CD4-positive, alpha-beta T cell treated with Interleukin-4 for 4 hours (primary cell): ENCODE measurements around the gene AFAP1.
A peak's percentile ranks its signal among the peaks of the same experiment; 100 is the strongest.
"Not testable (repeated sequence)": the region's sequence is repeated elsewhere in the genome, so short reads cannot be mapped to it uniquely, and the experiment has no call there.

Experiments used
- DNase-seq: peaks from one replicate; pipeline ENCODE4 v3.0.0-alpha.2; 2020

The AFAP1 gene

DNA sequence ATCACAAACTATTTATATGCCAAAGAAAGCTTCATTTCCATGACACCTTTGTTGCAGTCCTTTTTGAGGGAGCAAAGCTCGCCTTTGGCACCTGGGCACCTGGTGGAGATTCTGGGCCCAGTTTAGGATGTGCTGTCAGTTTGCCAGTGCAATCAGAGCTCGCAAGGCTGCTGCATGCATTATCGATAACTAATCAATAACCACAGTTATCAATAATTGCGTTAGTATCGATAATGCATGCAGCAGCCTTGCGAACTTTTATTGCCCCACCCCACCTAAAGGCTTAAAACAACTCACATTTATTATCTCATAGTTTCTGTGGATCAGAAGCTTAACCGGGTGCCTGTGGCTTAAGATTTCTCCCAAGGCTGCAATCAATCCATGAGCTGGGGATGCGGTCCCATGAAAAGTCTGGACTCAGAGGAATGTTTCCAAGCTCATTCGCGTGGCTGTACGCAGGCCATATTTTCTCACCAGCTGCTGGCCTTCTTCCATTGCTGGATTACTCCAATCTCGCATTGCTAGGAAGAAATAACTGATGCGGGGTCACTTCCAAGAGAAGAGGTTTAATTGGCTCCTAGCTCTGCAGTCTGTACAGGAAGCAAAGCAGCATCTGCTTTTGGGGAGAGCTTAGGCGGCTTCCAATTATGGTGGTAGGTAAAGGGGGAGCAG lies 6.2 kb upstream of the AFAP1 start:
- DNase-seq, result no peak

DNA sequence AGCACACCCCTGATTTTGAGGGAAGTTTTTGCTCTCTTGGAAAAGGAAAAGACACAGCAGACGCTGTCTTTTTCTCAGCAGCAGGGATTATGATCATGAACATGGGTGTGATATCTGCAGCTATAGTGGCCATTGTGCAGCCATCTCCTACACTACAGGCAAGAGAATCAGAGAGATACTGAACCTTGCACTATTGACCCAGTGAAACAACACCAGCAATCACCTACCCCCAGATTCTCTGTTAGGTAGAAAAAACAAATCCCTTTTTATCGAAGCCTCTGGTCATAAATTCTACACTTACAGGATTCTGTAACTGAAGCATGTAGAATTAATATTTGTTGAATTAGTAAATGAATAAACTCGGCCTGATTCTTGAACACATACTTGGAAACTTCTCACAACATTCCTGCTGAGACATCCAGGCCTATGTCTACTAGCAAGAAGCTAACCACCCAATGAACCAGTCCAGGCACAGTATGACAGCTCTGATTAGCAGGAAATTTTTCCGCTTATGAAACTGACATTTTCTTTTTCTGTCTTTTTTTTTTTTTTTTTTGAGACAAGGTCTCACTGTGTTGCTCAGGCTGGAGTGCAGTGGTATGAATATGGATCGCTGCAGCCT lies 5.0 kb upstream of the AFAP1 start:
- no peak for DNase-seq

DNA sequence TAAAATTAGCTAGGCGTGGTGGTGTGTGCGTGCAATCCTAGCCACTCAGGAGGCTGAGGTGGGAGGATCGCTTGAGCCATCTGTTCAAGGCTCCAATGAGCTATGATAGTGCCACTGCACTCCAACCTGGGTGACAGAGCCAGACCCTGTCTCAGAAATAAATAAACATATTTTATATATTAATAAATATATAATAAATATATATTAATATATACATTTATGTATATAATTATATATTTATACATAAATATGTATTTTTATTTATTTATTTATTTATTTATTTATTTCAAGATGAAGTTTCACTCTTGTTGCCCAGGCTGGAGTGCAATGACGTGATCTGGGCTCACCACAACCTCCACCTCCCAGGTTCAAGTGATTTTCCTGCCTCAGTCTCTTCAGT lies 4.0 kb upstream of the AFAP1 start:
- DNase-seq, result not testable (repeated sequence)

DNA sequence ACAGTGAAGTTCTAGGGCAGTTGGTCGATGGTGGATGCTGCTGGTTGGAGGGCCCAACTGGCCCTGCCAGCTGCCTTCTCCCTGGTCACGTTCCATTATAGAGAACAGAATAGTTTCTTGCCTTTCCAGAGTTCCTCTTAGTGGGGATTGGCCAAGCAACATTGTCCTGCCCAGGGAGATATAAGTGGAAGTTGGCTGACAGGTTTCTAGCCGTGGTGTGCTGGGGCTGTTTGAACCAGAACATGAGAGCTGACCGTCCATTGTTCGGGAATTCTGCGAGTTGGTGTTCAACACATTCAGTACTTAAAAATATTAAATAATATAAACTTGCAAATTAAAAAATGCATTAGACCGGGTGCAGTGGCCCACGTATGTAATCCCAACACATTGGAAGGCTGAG lies 3.5 kb upstream of the AFAP1 start:
- DNase-seq, result no peak

DNA sequence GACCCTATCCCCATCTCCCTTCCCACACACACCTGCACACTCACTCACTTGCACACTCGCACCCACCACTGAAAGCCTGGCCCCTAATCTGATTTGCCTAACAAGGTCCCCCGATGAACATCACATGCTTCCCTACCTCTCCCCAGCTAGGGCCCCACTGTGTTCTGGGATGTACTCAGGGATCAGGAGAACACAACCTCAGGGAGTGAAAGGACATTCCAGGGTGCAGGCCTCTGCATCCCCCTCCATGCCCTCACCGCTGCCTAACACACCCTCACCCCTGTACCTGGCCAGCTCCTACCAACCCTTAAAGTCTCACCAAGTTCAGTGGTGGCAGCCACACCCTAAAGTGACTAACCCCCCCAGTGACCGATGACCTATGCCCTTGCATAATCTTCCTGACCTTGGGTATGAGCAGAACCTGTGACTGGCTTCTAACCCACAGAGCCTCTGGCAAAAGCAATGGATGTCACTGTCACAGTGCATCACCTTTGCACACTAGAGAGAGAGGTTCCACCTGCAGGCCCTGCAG lies 2.4 kb upstream of the AFAP1 start:
- no peak for DNase-seq

DNA sequence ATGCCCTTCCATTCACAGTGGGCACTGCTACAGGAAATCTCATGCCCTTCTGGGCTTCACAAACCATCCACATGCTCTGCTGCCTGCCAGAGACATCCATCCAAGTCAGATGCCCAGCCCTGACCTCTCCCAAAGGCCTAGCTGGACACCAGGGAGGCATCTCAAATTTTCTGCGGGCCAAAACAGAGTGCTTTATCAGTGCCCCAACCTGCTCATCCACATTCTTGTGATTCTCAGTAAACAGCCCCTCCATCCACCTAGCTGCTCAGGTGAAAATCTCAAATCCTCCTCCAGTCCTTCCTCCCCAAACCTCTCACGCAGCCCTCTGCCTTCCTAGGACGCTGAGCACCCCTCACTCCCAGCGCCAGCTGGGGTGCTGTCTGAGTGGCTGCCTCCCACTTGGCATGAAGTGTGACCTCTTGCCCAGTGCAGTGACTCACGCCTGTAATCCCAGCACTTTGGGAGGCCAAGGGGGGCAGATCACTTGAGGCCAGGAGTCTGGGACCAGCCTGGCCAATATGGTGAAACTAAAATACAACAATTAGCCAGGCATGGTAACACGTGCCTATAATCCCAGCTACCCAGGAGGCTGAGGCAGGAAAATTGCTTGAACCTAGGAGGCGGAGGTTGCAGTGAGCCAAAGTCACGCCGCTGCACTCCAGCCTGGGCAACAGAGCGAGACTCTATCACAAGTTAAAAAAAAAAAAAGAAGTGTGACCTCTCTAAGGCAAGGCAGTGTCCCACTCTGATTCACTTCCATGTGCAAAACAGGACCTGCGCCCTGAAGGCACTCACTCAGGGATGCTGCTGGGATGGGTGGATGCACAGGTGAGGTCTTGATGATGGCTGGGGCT lies 1.7 kb upstream of the AFAP1 start:
- DNase-seq, result no peak

DNA sequence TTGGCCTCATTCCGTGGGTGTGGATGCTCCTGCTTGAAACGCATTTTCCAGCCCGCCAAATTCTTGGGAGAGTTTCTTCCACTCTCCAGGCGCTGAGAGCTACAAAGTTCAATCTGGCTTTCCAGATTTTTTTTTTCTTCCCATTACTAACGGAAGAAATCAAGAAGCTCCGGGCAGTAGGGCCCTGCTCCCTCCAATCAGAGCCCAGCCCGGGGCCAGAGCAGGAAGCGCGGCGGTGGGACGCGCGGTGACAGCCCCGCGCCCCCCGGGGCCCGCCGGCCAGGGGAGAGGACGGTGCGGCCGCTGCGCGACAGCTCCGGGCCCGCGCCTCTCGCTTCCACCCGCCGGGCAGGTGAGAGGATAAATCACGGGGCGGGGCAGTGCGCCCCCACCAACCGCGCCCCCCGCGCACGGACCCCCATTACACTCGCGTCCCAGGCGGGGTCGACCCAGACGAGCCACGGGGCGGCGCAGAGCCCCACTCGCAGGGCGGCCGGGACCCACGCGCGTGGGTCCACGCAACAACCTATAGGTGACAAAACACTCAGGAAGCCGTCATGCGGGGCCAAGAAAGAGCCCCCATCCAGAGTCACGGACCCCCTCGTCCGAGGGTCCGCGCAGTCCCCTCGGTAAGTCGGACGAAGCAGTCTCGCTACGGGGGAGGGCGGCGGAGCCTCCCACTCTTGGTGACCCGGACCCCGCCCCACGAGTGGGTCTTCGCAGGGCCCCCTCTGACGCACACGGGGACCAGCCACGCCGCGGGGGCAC lies 868 bp downstream of the AFAP1 start:
- DNase-seq, result peak; percentile 19

DNA sequence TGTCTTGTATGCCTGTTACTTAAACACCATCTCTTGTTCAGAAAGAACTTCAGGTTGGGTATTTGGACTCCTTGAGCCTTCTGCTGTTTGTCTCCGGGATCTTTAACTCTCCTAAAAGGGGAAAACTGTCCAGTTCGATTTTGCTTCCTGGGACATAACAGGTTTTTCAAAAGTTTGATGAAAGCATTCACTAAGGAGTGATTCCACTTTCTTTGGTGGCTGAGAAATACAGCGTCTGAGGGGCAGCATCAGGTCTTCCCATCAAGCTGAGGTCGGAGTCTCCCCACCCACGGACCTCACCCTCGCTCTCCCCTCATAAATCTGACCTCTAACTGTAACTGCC lies 1.4 kb downstream of the AFAP1 start:
- DNase-seq, result no peak

DNA sequence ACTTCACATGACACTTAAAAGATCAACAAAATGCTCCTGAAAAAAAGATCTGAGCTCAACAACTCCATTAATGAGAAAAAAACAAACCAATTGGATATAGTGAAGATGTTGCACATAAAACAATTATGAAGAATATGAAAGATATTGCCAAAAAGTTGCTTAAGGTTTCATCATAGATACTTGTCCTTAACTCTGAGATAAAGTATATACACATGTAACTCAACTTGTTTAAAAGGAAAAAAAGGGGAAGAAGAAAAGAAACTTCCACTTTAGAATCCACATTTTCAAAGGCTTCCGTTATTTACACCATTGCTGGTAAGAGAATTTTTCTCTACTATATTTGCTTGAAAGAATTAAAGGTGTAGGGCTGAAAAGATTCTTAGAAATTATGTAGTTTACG lies 2.7 kb downstream of the AFAP1 start:
- no peak for DNase-seq

DNA sequence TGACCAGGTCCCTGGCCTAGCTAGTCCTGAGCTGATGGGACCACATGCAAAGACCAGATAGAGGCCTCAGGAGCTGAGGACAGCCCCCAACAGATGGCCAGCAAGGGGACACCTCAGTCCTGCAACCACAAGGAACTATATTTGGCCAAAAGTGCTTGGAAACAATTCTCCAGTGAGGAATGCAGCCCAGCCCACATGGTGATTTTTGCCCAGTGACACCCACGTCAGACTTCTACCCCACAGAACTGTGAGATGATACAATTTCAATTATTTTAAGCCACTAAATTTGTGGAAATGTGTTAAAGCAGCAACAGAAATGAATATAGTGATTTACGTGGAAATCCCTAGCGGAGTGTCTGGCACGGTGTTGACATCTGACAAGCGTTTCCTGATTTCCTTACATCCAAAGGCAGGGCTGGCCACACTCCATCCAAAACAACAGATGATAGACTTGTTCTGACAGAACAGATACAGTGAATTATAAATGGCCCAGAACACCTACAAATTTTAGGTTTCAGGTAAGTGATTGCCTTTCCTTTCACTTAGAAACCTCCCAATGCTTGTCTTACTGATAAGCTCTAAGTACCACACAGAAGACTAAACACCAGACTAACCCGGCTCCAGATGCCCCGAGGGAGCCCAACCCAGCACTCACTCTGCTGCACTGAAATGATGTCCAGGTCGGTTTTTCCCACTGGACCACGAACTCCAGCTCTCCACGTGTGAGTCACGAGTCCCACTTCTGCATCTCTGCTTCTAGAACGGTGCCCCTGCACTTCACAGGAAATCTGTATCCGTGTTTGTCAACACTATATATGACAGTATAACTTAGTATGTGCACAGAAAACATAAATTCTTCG lies 5.8 kb downstream of the AFAP1 start:
- DNase-seq, result no peak

DNA sequence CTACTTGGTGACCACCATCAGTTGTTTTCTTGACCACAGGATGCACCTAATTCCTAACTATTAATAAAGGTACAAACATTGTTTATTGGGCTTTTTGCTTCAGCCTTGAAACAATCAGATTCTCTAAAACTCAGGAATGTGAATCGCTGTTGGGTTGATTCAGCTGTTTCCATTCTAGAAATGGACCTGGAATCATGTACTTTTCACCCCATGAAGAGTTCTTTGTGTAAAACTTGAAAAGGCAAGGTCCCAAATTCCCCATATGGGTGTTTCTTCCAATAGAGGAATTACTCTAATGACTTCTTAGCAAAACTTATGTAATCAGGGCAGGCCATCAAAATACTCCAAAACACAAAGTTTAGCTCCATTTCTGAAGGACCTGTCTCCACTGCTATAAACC lies 7.4 kb downstream of the AFAP1 start:
- DNase-seq, result no peak

DNA sequence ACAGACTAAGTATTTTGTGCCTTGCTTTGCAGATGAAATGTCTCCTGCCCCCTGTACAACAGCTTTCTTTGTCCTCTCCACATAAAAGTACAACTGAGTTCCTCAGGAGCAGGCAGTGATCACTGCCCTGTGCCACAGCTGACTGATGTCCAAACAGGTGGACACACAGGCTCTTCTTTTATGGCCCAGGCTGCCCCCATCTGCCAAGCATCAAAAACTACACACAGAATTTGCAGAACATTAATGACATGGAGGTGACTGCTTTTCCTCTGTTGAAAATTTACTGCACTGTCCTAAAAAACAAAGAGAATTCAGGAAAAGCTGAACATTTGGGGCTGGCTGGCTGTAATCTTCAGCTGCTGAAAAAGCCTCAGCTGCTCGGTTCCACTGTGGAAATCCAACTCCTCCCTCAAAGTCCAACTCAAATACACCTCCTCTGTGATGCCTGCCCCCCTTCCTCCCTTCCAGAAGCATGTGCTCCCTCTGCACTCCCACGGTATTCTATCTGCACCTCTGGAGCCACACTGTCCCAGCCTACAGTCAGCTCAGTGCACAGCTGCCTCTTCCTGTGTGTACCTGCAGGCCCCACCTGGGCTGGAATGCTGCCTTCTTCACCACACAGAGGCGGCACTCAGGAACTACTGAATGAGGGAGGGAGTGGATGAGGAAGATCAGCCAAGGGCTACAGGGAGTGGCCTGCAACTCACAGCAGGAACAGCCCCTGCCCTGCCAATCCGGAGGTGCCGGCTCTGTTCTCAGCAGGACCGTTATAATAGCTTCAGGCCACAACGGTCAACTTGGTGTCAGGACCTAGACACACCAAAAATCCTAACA lies 10.3 kb downstream of the AFAP1 start:
- DNase-seq, result no peak

DNA sequence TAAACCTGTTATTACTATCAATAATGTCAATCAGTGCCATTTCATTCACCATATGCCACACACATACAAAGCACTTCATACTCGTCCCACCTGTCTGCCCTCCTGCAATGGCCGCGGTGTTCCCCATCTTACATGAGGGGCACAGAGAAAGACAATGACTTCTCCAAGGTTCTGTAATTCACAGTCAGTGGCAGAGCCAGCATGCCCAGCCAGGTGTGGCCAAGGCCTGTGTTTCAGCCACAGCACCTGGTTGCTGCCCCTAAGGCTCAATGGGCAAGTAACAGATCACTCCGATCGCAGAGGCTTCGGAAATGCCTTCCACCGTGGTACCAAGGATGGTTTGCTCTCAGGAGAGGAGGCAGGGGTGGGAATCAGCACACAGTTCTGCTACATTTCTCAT lies 10.9 kb downstream of the AFAP1 start:
- DNase-seq, result no peak

DNA sequence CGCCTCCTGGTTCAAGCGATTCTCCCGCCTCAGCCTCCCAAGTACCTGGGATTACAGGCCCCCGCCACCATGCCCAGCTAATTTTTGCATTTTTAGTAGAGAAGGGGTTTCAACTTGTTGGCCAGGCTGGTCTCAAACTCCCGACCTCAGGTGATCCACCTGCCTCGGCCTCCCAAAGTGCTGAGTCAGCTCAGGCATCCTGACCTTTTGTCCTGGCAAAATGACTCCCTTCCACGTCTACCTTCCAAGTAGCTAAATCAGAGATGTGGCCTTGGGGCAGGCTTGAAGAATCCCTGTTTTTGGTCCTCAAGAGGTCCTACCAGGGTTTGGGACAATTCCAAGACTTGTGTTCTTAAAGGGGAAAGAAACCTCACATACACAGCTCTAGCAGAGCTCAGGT lies 12.8 kb downstream of the AFAP1 start:
- DNase-seq, result no peak

DNA sequence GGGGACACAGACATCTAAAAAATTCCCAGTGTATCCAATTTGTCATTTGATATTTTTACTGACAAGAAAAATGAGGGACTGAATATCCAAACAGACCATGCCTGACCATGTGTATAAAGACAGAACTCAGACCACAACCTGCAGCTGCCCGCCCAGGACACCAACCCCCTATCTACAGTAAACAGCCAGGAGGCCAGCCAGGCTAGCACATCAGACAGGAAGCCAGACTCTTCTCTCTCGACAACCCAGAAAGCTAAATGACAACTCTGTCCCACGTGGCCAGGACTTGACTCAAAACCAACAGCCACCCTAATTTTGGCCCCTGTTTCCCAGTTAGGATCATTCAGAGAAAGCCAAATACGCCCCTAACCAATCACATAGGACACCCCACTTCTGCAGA lies 15.1 kb downstream of the AFAP1 start:
- DNase-seq, result no peak

DNA sequence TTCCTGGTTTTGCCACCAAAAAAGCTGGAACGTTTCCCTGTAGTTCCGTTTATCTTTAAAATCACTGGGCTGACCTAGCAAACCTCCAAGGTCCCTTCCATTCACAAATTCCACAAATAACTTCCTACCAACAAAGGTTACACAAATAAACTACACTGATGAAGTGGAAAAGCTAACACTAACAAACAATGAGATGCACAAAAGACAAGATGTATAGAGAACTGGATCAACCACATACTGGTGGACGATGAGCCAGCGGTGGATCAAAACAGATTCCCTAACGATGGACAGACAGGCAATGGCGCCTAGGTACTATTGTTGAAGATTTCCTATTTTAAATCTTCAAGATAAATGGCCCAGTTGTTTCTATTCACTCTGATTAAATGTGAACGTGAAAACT lies 15.5 kb downstream of the AFAP1 start:
- no peak for DNase-seq

DNA sequence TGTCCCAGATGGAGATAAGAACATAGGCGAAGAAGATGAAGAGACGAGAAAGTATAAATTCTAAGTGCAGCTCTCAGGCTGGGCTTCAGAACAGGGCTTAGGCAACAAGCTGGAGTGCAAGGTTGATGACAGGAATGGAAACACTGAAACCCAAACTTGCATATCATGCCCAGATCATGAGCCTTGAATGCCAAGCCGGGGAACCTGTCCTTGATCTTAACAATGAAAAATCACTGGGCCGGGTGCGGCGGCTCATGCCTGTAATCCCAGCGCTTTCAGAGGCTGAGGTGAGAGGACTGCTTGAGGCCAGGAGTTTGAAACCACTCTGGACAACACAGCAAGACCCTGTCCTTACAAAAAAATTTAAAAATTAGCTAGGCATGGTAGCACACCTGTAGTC lies 17.2 kb downstream of the AFAP1 start:
- no peak for DNase-seq

DNA sequence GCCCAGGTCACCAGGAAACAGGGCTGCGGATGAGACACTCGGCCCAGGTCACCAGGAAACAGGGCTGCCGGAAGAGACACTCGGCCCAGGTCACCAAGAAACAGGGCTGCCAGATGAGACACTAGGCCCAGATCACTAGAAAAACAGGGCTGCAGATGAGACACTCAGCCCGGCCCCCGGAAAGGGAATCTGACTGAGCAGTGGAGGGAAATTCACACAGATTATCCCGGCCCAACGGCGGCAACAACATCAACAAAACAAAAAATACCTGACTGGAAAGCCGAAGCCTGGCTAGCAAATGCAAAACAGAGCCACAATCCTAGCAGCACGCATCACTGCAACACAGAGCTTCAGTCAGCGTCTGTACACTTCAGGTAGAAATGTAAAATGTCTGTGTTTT lies 20.7 kb downstream of the AFAP1 start:
- no peak for DNase-seq

DNA sequence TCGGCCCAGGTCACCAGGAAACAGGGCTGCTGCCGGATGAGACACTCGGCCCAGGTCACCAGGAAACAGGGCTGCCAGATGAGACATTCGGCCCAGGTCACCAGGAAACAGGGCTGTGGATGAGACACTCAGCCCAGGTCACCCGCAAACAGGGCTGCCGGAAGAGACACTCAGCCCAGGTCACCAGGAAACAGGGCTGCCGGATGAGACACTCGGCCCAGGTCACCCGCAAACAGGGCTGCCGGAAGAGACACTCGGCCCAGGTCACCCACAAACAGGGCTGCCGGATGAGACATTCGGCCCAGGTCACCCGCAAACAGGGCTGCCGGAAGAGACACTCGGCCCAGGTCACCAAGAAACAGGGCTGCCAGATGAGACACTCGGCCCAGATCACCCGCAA lies 21.5 kb downstream of the AFAP1 start:
- not testable (repeated sequence) for DNase-seq

DNA sequence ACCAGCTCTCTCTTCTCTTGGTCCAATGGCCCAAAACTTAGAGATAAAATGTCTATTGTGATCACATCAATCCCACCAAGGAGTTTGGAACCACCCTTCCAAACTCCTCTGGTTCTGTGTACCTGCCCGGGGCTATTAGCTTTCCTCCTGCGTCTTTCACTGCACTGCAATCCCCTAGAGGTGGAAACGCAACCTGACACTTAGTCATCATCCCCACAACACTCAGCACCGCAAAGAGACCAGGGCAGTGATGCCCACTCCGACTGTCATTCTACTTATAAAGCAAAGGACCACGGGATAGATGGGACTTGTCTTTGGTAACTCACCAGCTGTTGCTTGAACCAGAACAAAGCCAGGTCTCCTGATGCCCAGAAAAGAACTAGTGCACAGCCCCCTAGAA lies 22.0 kb downstream of the AFAP1 start:
- no peak for DNase-seq

DNA sequence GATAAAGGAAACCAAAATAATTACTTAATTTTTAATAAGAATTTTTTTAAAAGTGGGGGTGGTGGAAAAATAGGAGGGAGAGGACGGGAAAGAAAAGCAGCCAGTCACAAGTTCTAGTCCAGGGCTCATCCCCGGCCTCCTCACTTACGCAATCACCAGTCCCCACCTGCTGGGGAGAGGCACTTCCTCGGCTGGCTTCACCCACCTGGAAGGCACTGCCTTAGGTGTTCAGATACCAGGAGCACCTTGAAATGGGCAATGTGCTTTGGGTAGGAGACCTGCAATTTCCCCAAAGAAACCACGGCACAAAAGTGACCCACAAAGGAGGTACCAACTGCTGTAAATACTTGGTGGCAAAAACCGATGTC lies 23.8 kb downstream of the AFAP1 start:
- DNase-seq, result no peak
